Camera-type eye (tissue), 1 donor: ENCODE measurements around the gene BLTP2. TPM values are rescaled to one million over a fixed set of nuclear protein-coding genes. Genes with fewer than 3 reads are reported as not detected.

Experiments
- total RNA-seq: library from RNA; depleted of rRNA; stranded (reverse); fragments of >200 nt; gene quantifications from one replicate; pipeline ENCODE4 v1.2.3, GENCODE V29; 2014

The BLTP2 gene
- total RNA-seq: 100 TPM

GRCh38 chr17:28644787-28645575 is at the start of gene BLTP2:
Gene BLTP2 (minus strand): TSS chr17:28645158. CDS start chr17:28645056, 102 bp downstream.

GRCh38 chr17:28661635-28662526 is 16.9 kb upstream of the BLTP2 start, which contains the start of the genes SDF2 and SUPT6H:
Gene SDF2 (minus strand): TSS chr17:28661906. CDS start chr17:28661876, 30 bp downstream.
Gene SUPT6H (plus strand): TSS chr17:28662205. CDS start chr17:28673402, 11,197 bp downstream.

GRCh38 chr17:28613931-28614381 is 31.0 kb downstream of the BLTP2 start, which contains the start of gene RSKR:
Gene RSKR (minus strand): TSS chr17:28614185. CDS start chr17:28614161, 24 bp downstream.

GRCh38 chr17:28598799-28599310 is 46.1 kb downstream of the BLTP2 start, which contains the start of gene SPAG5:
Gene SPAG5 (minus strand): TSS chr17:28599025. CDS start chr17:28598946, 79 bp downstream.

Other genes starting within 250 kb of the BLTP2 start
- 21.6 TPM for gene SLC46A1, start 238.9 kb downstream of the BLTP2 start, total RNA-seq
- gene SLC13A2, start 171.5 kb downstream of the BLTP2 start, total RNA-seq: 1.3 TPM
- gene FOXN1, start 138.8 kb downstream of the BLTP2 start, total RNA-seq: not detected
- 288 TPM for gene UNC119, start 92.5 kb downstream of the BLTP2 start, total RNA-seq
- 44.8 TPM for gene PIGS, start 73.6 kb downstream of the BLTP2 start, total RNA-seq
- gene ALDOC, start 68.3 kb downstream of the BLTP2 start, total RNA-seq: 134 TPM
- 17.5 TPM for gene SPAG5, start 46.1 kb downstream of the BLTP2 start, total RNA-seq
- 29.6 TPM for gene RSKR, start 31.0 kb downstream of the BLTP2 start, total RNA-seq
- 55.7 TPM for gene SDF2, start 16.7 kb upstream of the BLTP2 start, total RNA-seq
- gene SUPT6H, start 17.0 kb upstream of the BLTP2 start, total RNA-seq: 80.0 TPM
- 5.4 TPM for gene PROCA1, start 66.7 kb upstream of the BLTP2 start, total RNA-seq
- gene RAB34, start 72.7 kb upstream of the BLTP2 start, total RNA-seq: 53.9 TPM
- gene RPL23A, start 74.8 kb upstream of the BLTP2 start, total RNA-seq: 234 TPM
- 1.1 TPM for gene TLCD1, start 81.1 kb upstream of the BLTP2 start, total RNA-seq
- 3.1 TPM for gene NEK8, start 83.6 kb upstream of the BLTP2 start, total RNA-seq
- gene TRAF4, start 98.9 kb upstream of the BLTP2 start, total RNA-seq: 28.9 TPM
- gene FAM222B, start 197.6 kb upstream of the BLTP2 start, total RNA-seq: 17.9 TPM
- gene ERAL1, start 209.9 kb upstream of the BLTP2 start, total RNA-seq: 32.9 TPM